H1 (cell line): ENCODE results near the gene PRR33. TPM values are rescaled to one million over a fixed set of nuclear protein-coding genes. Genes with fewer than 3 reads are reported as not detected.

ENCODE experiments used
- CTCF ChIA-PET: fragments of 300-600 bp; sonication (Branson Sonifier 250); formaldehyde crosslinking; loops from one replicate; lab custom pipeline; 2021; ENCODE audit not compliant: partially characterized antibody; lab: Charles Lee
- POLR2A ChIA-PET: fragments of 300-600 bp; sonication (Branson Sonifier 250); formaldehyde crosslinking; loops from one replicate; lab custom pipeline; 2021; ENCODE audit warnings: inconsistent platforms; ENCODE audit not compliant: partially characterized antibody; lab: Charles Lee
- DNase-seq, 2 experiments: peaks; one replicate each; pipeline versions ENCODE4 v3.0.0 to v3.0.0-alpha.2; 2010 to 2022; ENCODE audit warnings: low spot score in 2 of 2, low read depth in 1 of 2, mixed read lengths in 1 of 2
- FAIRE-seq: peaks from 2 replicates; lab custom pipeline; 2011; peaks lifted over from hg19 to GRCh38; lab: Jason Lieb, UNC
- H2AFZ ChIP-seq: 2 replicates; pipeline ENCODE4 v1.8.1; 2012; ENCODE audit warnings: low read length, inconsistent platforms
- H2AK5ac ChIP-seq: 2 replicates; pipeline ENCODE4 v1.6.1; 2013; ENCODE audit warnings: low read depth, low read length
- H2BK120ac ChIP-seq: replicated peaks from 2 replicates; pipeline ENCODE3; 2013; ENCODE audit warnings: low read depth, low read length, inconsistent platforms
- H2BK12ac ChIP-seq: 2 replicates; pipeline ENCODE4 v1.6.1; 2013; ENCODE audit warnings: low read depth, low read length
- H2BK15ac ChIP-seq: 2 replicates; pipeline ENCODE4 v1.6.1; 2013; ENCODE audit warnings: low read length
- H2BK20ac ChIP-seq: 2 replicates; pipeline ENCODE4 v1.6.1; 2013; ENCODE audit warnings: low read length
- H2BK5ac ChIP-seq: 2 replicates; pipeline ENCODE4 v1.6.1; 2013; ENCODE audit warnings: low read depth, low read length
- H3K14ac ChIP-seq: 2 replicates; pipeline ENCODE4 v1.6.1; 2013; ENCODE audit warnings: inconsistent platforms; ENCODE audit not compliant: insufficient read length
- H3K18ac ChIP-seq: 2 replicates; pipeline ENCODE4 v1.6.1; 2013; ENCODE audit warnings: low read length; ENCODE audit errors: extremely low read depth
- H3K23ac ChIP-seq: 2 replicates; pipeline ENCODE4 v1.6.1; 2013; ENCODE audit warnings: inconsistent platforms; ENCODE audit not compliant: insufficient read length
- H3K23me2 ChIP-seq: 2 replicates; pipeline ENCODE4 v1.6.1; 2013; ENCODE audit warnings: low read depth, low read length
- H3K27ac ChIP-seq: 2 replicates; pipeline ENCODE4 v1.6.1; 2011; ENCODE audit warnings: low read depth, low read length, inconsistent platforms
- H3K27me3 ChIP-seq, 4 experiments: replicated peaks in 1 of 4; 1 replicate in 1 of 4; 2 replicates in 3 of 4; pipeline versions ENCODE4 v1.6.1 to v1.8.1; 2011 to 2013; ENCODE audit warnings: low read length in 3 of 4, mild to moderate bottlenecking in 3 of 4, inconsistent platforms in 2 of 4, mixed read lengths in 2 of 4, moderate library complexity in 1 of 4; ENCODE audit not compliant: control insufficient read depth in 3 of 4, insufficient read depth in 3 of 4; ENCODE audit errors: extremely low read depth in 1 of 4
- H3K36me3 ChIP-seq, 4 experiments: 2 replicates each; pipeline versions ENCODE4 v1.6.1 to v1.8.1; 2011 to 2013; ENCODE audit warnings: mild to moderate bottlenecking in 4 of 4, low read length in 3 of 4, moderate library complexity in 2 of 4, control low read depth in 1 of 4, inconsistent platforms in 1 of 4; ENCODE audit not compliant: insufficient read depth in 4 of 4, control insufficient read depth in 2 of 4
- H3K4ac ChIP-seq: replicated peaks from 2 replicates; pipeline ENCODE3; 2013; ENCODE audit warnings: low read length, low read depth, mixed read lengths, inconsistent platforms; ENCODE audit not compliant: insufficient read length
- H3K4me1 ChIP-seq, 4 experiments: replicated peaks in 1 of 4; 1 replicate in 1 of 4; 2 replicates in 3 of 4; pipeline versions ENCODE4 v1.6.1 to v1.8.1; 2011 to 2013; ENCODE audit warnings: low read length in 3 of 4, inconsistent platforms in 2 of 4, mixed read lengths in 1 of 4; ENCODE audit not compliant: insufficient read depth in 4 of 4, control insufficient read depth in 3 of 4
- H3K4me2 ChIP-seq, 2 experiments: 2 replicates each; pipeline versions ENCODE4 v1.6.1 to v1.8.1; 2011 to 2013; ENCODE audit warnings: low read depth in 2 of 2, low read length in 2 of 2, control low read depth in 1 of 2, inconsistent platforms in 1 of 2, mild to moderate bottlenecking in 1 of 2; ENCODE audit not compliant: insufficient read depth in 1 of 2
- H3K4me3 ChIP-seq, 4 experiments: fragments of 200-600, 300-600 bp in 1 of 4; sonication (generic), shearing (Covaris generic), sonication (Bioruptor Twin) in 1 of 4; 2 replicates each; pipeline versions ENCODE4 v1.5.1 to v1.8.1; 2011 to 2016; ENCODE audit warnings: low read length in 4 of 4, low read depth in 3 of 4, control low read depth in 2 of 4, inconsistent platforms in 2 of 4, mild to moderate bottlenecking in 2 of 4, mixed read lengths in 1 of 4, moderate library complexity in 1 of 4; ENCODE audit not compliant: insufficient read depth in 2 of 4; ENCODE audit errors: extremely low read depth in 1 of 4
- H3K56ac ChIP-seq: replicated peaks from 2 replicates; pipeline ENCODE3; 2013; ENCODE audit warnings: low read depth, mild to moderate bottlenecking, mixed read lengths, low read length, inconsistent platforms; ENCODE audit not compliant: insufficient read length
- H3K79me1 ChIP-seq: 2 replicates; pipeline ENCODE4 v1.6.1; 2013; ENCODE audit warnings: low read depth, low read length, control low read depth
- H3K79me2 ChIP-seq, 2 experiments: 2 replicates each; pipeline versions ENCODE4 v1.6.1 to v1.8.1; 2012 to 2013; ENCODE audit warnings: low read length in 2 of 2, mild to moderate bottlenecking in 2 of 2, inconsistent platforms in 1 of 2; ENCODE audit not compliant: insufficient read depth in 2 of 2, control insufficient read depth in 1 of 2
- H3K9ac ChIP-seq, 4 experiments: replicated peaks in 1 of 4; 1 replicate in 1 of 4; 2 replicates in 3 of 4; pipeline versions ENCODE4 v1.6.1 to v1.8.1; 2011 to 2013; ENCODE audit warnings: low read depth in 3 of 4, low read length in 3 of 4, control low read depth in 2 of 4, mild to moderate bottlenecking in 2 of 4, moderate library complexity in 2 of 4, inconsistent platforms in 1 of 4; ENCODE audit errors: extremely low read depth in 1 of 4
- H3K9me3 ChIP-seq, 2 experiments: 2 replicates each; pipeline versions ENCODE4 v1.6.1 to v1.8.1; 2012 to 2013; ENCODE audit warnings: mild to moderate bottlenecking in 2 of 2, moderate library complexity in 2 of 2, control low read depth in 1 of 2, inconsistent platforms in 1 of 2, low read depth in 1 of 2, low read length in 1 of 2, mixed read lengths in 1 of 2; ENCODE audit not compliant: insufficient read depth in 2 of 2
- H4K20me1 ChIP-seq, 2 experiments: replicated peaks in 1 of 2; 2 replicates each; pipeline versions ENCODE3 to v1.8.1; 2011 to 2013; ENCODE audit warnings: inconsistent platforms in 2 of 2, low read length in 2 of 2, mild to moderate bottlenecking in 1 of 2; ENCODE audit not compliant: insufficient read depth in 2 of 2, control insufficient read depth in 1 of 2
- H4K5ac ChIP-seq: 2 replicates; pipeline ENCODE4 v1.6.1; 2013; ENCODE audit warnings: low read length, low read depth, mixed read lengths, inconsistent platforms; ENCODE audit not compliant: insufficient read length
- H4K8ac ChIP-seq: 2 replicates; pipeline ENCODE4 v1.8.0; 2013; ENCODE audit warnings: mild to moderate bottlenecking, moderate library complexity, low read length, inconsistent platforms; ENCODE audit not compliant: insufficient read depth; ENCODE audit errors: extremely low read depth
- H4K91ac ChIP-seq: replicated peaks from 2 replicates; pipeline ENCODE3; 2013; ENCODE audit warnings: low read length, mixed read lengths, inconsistent platforms; ENCODE audit not compliant: insufficient read length
- CBX8 ChIP-seq: fragments of 300-800, 300-1000 bp; sonication (generic); IDR thresholded peaks from 2 replicates; pipeline ENCODE4 v1.7.1; 2016; ENCODE audit warnings: low read depth, low read length, borderline replicate concordance
- CHD1 ChIP-seq: IDR thresholded peaks from 2 replicates; pipeline ENCODE4 v1.6.1; 2012; ENCODE audit warnings: low read depth, low read length, improper control_type of control experiment
- EGR1 ChIP-seq: IDR thresholded peaks from 2 replicates; pipeline ENCODE4 v1.6.1; 2011; ENCODE audit warnings: low read depth, low read length, borderline replicate concordance
- HDAC6 ChIP-seq: IDR thresholded peaks from one replicate; pipeline ENCODE4 v1.7.1; 2012; ENCODE audit warnings: low read depth, mild to moderate bottlenecking, inconsistent platforms, low read length, moderate library complexity
- KDM5A ChIP-seq: fragments of 200-600 bp; IDR thresholded peaks from 2 replicates; pipeline ENCODE4 v1.7.1; 2012; ENCODE audit warnings: mild to moderate bottlenecking, low read length, inconsistent platforms, mixed read lengths
- RBBP5 ChIP-seq: IDR thresholded peaks from 2 replicates; pipeline ENCODE4 v1.7.1; 2012; ENCODE audit warnings: low read depth, mild to moderate bottlenecking, inconsistent platforms, low read length, moderate library complexity, borderline replicate concordance
- RNF2 ChIP-seq: fragments of 200-900, 300-1000 bp; sonication (generic); IDR thresholded peaks from 2 replicates; pipeline ENCODE4 v1.7.1; 2016; ENCODE audit warnings: borderline replicate concordance, low read depth, mild to moderate bottlenecking, antibody characterized with exemption, low read length; ENCODE audit not compliant: poor library complexity, severe bottlenecking; ENCODE audit errors: missing control alignments
- SRF ChIP-seq: IDR thresholded peaks from 2 replicates; pipeline ENCODE4 v1.6.1; 2011; ENCODE audit warnings: mild to moderate bottlenecking, low read depth, low read length, moderate library complexity
- TAF7 ChIP-seq: optimal IDR thresholded peaks from 2 replicates; pipeline ENCODE3; 2011; ENCODE audit warnings: low read depth, mild to moderate bottlenecking, inconsistent platforms, low read length, moderate library complexity, borderline replicate concordance
- WGBS, 2 experiments: shearing (Covaris generic) in 1 of 2; methylation state at CpG; one replicate each; pipeline versions ENCODE4 v1.1.6 to v1.1.7; 2013 to 2015; ENCODE audit warnings: low lambda C conversion rate in 2 of 2, mixed read lengths in 2 of 2, inconsistent platforms in 1 of 2, low coverage in 1 of 2, missing lambda C conversion rate in 1 of 2; ENCODE audit not compliant: insufficient replicate concordance in 2 of 2, insufficient coverage in 1 of 2, insufficient read length in 1 of 2; ENCODE audit errors: extremely low coverage in 1 of 2, missing lambda C conversion rate in 1 of 2; 5-methylcytosine and 5-hydroxymethylcytosine counted together
- polyA plus RNA-seq, 7 experiments: library from polyadenylated mRNA; depleted of rRNA in 3 of 7; stranded (reverse) in 5 of 7; unstranded in 2 of 7; fragments of >200 nt in 5 of 7; fragments of 200-250 nt in 2 of 7; gene quantifications; 1 replicate in 5 of 7; 2 replicates in 1 of 7; 4 replicates in 1 of 7; pipeline versions ENCODE4 v1.2.1 to v1.2.3, GENCODE V29; 2011 to 2013; ENCODE audit warnings: missing spikeins in 2 of 7, mixed read lengths in 2 of 7
- total RNA-seq: library from RNA; stranded (reverse); fragmentation: NEBNext Ultra II Directional; extraction: Animal tissue kit (Norgen Biotek cat#: 25700); gene quantifications from 2 replicates; pipeline ENCODE4 v1.2.1, GENCODE V29; 2021
- TF ChIP-seq, protein P1 (sequence below): IDR thresholded peaks from 2 replicates; pipeline ENCODE4 v1.6.1; 2011; ENCODE audit warnings: low read length, improper control_type of control experiment

The PRR33 gene
- total and polyA plus RNA-seq, 2 of the 8 experiments (the other 6 are each of a cell fraction or from before 2014, with no cell fraction given): 0.02 TPM; not detected in 1

DNA sequence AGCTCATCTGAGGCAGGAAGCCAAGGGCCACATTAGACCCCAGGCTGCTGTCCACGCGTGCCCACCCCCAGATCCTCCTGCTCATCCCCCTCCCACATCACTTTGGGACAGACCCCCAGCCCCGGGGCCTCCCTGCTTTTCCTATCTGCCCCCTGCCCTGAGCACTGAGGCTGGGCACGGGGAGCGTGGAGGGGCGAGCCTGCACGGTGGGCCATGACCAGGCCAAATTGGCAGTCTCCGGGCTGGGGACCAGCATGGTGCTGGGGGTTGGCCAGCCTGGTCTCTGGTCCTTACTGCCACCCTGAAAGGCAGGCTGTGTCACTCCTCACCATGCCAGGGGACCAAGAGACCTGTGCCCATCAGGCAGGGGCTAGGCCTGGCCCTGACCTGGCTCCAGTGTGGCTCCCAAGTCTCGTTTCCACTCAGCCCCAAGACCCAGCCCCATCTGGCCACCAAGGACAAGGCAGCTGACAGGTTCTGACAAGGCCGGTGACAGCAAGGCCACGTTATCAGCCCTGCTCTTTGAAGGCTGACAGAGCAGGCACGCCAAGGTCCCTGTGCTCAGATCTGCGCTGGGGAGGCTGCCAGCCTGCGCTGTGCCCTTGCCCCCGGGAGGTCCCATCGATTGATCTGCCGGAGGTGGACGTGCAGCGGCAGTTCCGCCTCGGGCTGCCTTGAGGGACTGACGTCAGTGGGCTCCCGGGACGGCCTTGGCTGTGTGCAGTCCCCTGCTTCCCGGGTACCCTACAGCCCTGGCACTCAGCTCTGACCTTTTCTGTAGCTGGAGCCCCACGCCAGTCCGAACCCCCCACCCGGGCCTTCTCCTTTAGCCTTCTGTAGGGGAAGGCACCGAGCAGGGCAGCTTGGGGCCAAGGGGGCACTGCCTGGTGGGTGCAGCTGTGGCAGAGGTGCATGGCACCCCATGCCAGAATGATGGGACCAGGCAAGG lies 49.3 kb downstream of the PRR33 start:
- ChIA-PET POLR2A (interaction anchor here (0.6 kb wide), 1 partner anchor 302 kb away, joined by 3 read pairs; no protein-coding TSS in a partner anchor), CTCF (interaction anchor here (0.6 to 3.7 kb wide), 9 partner anchors 8 to 308 kb away, joined by 3 to 34 read pairs (median 4); no protein-coding TSS in a partner anchor)
- Histone ChIP-seq H4K8ac (no peak overlapping the region; the same call in 1 of the 2 replicates), H2BK120ac (no peak overlapping the region), H3K79me1 (no peaks in the 10 kb centered on the region), H3K14ac (no peak overlapping the region), H3K56ac (no peak overlapping the region), H2BK5ac (no peak overlapping the region), H4K5ac (no peak overlapping the region), H3K4me2 (no peak overlapping the region), H4K20me1 (no peaks in the 10 kb centered on the region), H3K4me1 (peaks cover 0 to 3% (median 0%) of the 10 kb centered on the region in 4 experiments; a peak in 2 of 7 replicates), H3K36me3 (no peaks in the 10 kb centered on the region), H3K27me3 (no peaks in the 10 kb centered on the region), H3K4me3 (no peak overlapping the region), H3K18ac (no peak overlapping the region), H3K4ac (no peak overlapping the region), H3K23ac (no peak overlapping the region), H2BK20ac (no peak overlapping the region), H3K79me2 (no peaks in the 10 kb centered on the region), H2BK12ac (no peak overlapping the region; the same call in 1 of the 2 replicates), H3K9ac (no peak overlapping the region), H2AK5ac (no peak overlapping the region; the same call in 1 of the 2 replicates), H3K27ac (no peak overlapping the region), H4K91ac (no peak overlapping the region), H2BK15ac (no peak overlapping the region), H3K9me3 (no peaks in the 10 kb centered on the region), H3K23me2 (no peaks in the 10 kb centered on the region), H2AFZ (no peak overlapping the region)
- DNase-seq (no peak), FAIRE-seq (no peak)
- WGBS, 2 experiments: 85% methylated on average over 26 of the region's 29 CpGs; no CpG with 5 or more reads in 1 of the 2 experiments
- TF ChIP-seq CBX8 (no peak), RBBP5 (no peak), RNF2 (no peak), TAF7 (no peak), HDAC6 (no peak), KDM5A (no peak), EGR1 (no peak), SRF (no peak), CHD1 (no peak)
- TF ChIP-seq, protein P1, sequence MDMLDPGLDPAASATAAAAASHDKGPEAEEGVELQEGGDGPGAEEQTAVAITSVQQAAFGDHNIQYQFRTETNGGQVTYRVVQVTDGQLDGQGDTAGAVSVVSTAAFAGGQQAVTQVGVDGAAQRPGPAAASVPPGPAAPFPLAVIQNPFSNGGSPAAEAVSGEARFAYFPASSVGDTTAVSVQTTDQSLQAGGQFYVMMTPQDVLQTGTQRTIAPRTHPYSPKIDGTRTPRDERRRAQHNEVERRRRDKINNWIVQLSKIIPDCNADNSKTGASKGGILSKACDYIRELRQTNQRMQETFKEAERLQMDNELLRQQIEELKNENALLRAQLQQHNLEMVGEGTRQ: no peak
